Urothelium cell line (cell line): ENCODE measurements around the gene NUBP2.
A peak's percentile ranks its signal among the peaks of the same experiment; 100 is the strongest.

Experiments
- DNase-seq: peaks from one replicate; pipeline ENCODE4 v3.0.0; 2011; ENCODE audit warnings: low spot score, mixed read lengths
- FAIRE-seq: peaks from 2 replicates; lab custom pipeline; 2011; peaks lifted over from hg19 to GRCh38; lab: Jason Lieb, UNC

NUBP2 gene

GRCh38 chr16:1800701-1801100 is 17.9 kb downstream of the NUBP2 start:
- DNase-seq (no peak), FAIRE-seq (no peak)

GRCh38 chr16:1807626-1808025 is 24.9 kb downstream of the NUBP2 start:
- DNase-seq (no peak), FAIRE-seq (no peak)

GRCh38 chr16:1808691-1809090 is 25.9 kb downstream of the NUBP2 start:
- DNase-seq: no peak

GRCh38 chr16:1809281-1809801 is 26.6 kb downstream of the NUBP2 start:
- FAIRE-seq: no peak
- no peak for DNase-seq

More at GRCh38 chr16:1808691-1809090, 25.9 kb downstream of the NUBP2 start:
- FAIRE-seq: no peak

- no peak for FAIRE-seq
Observed at GRCh38 chr16:1810106-1810505, 27.3 kb downstream of the NUBP2 start.

GRCh38 chr16:1810536-1810935 is 27.8 kb downstream of the NUBP2 start:
- FAIRE-seq: no peak
- DNase-seq: no peak

More at GRCh38 chr16:1810106-1810505, 27.3 kb downstream of the NUBP2 start:
- no peak for DNase-seq

- DNase-seq: peak; percentile 66
- no peak for FAIRE-seq
Observed at GRCh38 chr16:1812732-1813163, 30.0 kb downstream of the NUBP2 start.

GRCh38 chr16:1815461-1815860 is 32.7 kb downstream of the NUBP2 start:
- FAIRE-seq: no peak
- no peak for DNase-seq

GRCh38 chr16:1816396-1817275 is 33.9 kb downstream of the NUBP2 start:
- DNase-seq (no peak), FAIRE-seq (no peak)

GRCh38 chr16:1817276-1817589 is 34.5 kb downstream of the NUBP2 start:
- no peak for FAIRE-seq
- no peak for DNase-seq

GRCh38 chr16:1817716-1818115 is 35.0 kb downstream of the NUBP2 start:
- FAIRE-seq: no peak
- no peak for DNase-seq

- FAIRE-seq (no peak), DNase-seq (no peak)
Observed at GRCh38 chr16:1818204-1818872, 35.6 kb downstream of the NUBP2 start.

GRCh38 chr16:1818873-1819525 is 36.2 kb downstream of the NUBP2 start:
- DNase-seq (no peak), FAIRE-seq (no peak)

- FAIRE-seq (no peak), DNase-seq (no peak)
Observed at GRCh38 chr16:1819611-1820010, 36.9 kb downstream of the NUBP2 start.

- DNase-seq: no peak
- FAIRE-seq: no peak
Observed at GRCh38 chr16:1820096-1820945, 37.6 kb downstream of the NUBP2 start.

GRCh38 chr16:1820946-1821290 is 38.2 kb downstream of the NUBP2 start:
- FAIRE-seq (no peak), DNase-seq (no peak)

GRCh38 chr16:1821861-1822611 is 39.3 kb downstream of the NUBP2 start:
- DNase-seq: no peak
- FAIRE-seq: peak; percentile 37

GRCh38 chr16:1822801-1823200 is 40.0 kb downstream of the NUBP2 start:
- no peak for FAIRE-seq
- no peak for DNase-seq

- FAIRE-seq (peak; percentile 97), DNase-seq (peak; percentile 58)
Observed at GRCh38 chr16:1823821-1824220, 41.1 kb downstream of the NUBP2 start.

- DNase-seq (no peak), FAIRE-seq (no peak)
Observed at GRCh38 chr16:1825381-1825863, 42.7 kb downstream of the NUBP2 start.
